ENCODE data around the gene NDUFS4. TPM values are rescaled to one million over a fixed set of nuclear protein-coding genes. Genes with fewer than 3 reads are reported as not detected.
A peak's percentile ranks its signal among the peaks of the same experiment; 100 is the strongest.
"Not testable (repeated sequence)": the region's sequence is repeated elsewhere in the genome, so short reads cannot be mapped to it uniquely, and the experiment has no call there.

NDUFS4 gene
- total RNA-seq, 1 donor from 2014 or later, result 97.9 TPM

DNA sequence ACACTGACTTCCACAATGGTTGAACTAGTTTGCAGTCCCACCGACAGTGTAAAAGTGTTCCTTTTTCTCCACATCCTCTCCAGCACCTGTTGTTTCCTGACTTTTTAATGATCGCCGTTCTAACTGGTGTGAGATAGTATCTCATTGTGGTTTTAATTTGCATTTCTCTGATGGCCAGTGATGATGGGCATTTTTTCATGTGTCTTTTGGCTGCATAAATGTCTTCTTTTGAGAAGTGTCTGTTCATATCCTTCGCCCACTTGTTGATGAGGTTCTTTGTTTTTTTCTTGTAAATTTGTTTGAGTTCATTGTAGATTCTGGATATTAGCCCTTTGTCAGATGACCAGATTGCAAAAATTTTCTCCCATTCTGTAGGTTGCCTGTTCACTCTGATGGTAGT lies 100.1 kb downstream of the NDUFS4 start:
- DNase-seq (ENCODE audit: low read depth in 2 of 2), result not testable (repeated sequence)

DNA sequence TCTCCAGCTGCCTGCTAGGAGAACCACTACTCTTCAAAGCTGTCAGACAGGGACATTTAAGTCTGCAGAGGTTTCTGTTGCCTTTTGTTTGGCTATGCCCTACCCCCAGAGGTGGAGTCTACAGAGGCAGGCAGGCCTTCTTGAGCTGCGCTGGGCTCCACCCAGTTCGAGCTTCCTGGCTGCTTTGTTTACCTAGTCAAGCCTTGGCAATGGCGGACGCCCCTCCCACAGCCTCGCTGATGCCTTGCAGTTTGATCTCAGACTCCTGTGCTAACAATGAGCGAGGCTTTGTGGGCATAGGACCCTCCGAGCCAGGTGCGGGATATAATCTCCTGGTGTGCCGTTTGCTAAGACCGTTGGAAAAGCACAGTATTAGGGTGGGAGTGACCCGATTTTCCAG lies 104.9 kb downstream of the NDUFS4 start:
- not testable (repeated sequence) for DNase-seq (ENCODE audit: low read depth in 2 of 2)

DNA sequence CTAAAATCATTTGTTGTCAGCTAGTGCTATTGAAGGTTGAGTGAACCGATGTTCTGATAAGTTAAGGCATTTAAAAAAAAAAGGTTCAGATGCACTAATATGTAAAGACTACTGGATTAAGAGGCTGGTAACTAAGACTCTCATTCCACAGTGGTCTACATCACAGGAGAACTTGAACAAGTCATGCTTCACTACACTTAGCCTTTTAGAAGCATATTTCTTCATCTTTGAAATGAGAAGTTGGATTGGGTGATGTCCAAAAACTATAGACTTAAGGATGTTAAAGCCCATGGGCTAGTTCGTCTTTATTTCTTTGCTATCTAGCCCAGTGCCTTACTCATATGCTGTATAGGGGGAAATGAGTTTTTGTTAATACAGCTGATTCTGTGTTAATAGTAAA lies 107.2 kb downstream of the NDUFS4 start:
- no peak for DNase-seq (ENCODE audit: low read depth in 2 of 2)

DNA sequence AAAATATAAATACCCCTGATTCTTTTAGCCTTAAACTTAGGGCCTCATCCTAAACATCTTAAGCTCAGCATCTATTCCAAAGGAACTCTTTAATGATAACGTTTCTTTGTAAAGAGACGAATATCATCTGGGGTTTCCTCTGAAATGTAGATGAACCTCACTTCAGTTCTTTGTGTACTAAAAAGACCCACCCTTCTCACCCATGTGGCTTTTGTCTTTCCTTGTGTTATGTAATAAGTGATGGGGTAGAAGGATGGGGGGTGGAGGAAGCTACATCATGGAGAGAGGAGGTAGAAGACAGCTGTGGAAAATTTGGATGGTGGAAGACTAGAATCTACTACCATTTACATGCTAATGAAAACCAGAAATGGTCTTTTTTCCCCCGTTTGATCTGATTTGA lies 111.0 kb downstream of the NDUFS4 start:
- DNase-seq (ENCODE audit: low read depth in 2 of 2), result no peak

DNA sequence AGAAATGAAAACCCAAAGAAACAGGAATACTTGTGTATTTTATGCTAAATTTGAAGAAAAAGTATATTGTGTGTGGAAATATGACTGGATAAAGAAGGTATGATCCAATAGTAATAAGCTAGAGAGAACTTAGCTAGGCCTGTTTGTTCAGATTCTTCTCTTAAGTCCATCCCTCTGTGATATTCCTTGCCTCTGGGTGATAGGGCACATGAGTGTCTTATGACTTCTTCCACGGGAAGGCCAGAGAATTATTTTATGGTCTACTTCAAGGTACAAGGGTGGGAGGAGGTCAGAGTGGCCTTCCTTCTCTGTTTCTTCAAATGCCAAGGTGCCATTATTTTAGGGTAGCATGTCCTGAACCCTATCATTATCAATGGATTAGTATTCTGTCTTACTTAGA lies 113.7 kb downstream of the NDUFS4 start:
- no peak for DNase-seq (ENCODE audit: low read depth in 2 of 2)

DNA sequence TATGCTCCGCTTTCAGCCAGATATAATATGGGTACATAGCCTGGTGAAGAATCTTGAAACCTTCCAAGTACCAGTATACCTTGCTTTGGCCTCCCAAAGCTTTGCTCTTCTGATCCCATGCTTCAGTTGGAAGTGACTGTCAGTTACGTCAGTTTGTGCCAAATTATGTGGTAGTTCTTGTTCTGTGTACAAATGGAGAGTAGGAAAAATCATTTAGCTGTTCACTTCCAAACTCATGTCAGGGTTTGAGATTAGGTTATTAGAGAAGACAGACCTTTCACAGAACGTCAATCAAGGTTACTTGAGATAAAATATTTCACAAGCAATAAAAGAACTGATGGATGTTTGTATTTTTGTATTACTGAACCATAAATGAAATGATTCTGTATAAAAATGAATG lies 117.2 kb downstream of the NDUFS4 start:
- no peak for DNase-seq (ENCODE audit: low read depth in 2 of 2)

DNA sequence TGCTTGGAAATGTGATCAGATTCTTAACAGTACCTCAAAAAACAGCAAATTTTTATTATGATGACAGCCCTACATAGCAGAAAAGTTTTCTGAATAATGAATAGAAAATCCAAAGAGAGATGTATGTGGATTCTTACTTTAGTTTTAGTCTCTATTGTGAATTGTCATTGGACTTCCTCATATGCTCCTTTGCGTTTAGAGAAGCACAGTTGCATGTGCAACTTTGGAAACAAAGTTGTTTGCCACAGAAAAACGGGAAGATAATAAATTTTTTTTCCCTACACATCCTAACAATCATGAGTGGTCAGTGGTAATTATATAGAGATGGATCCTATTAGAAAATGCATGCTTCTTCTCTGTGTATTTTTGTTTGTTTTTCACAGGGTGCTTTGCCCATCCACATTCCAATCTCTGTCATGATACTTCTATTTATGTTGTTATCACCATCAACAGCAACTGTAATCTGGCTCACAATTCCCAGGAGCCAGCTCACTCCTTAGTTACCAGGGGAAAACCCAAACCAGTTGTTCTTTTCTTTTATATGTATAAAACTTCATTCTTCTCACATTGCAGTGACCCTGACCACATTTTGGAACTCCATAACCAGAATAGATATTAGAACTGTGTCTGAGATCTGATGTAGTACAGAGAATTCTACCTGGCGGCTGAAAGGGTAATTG lies 118.7 kb downstream of the NDUFS4 start:
- DNase-seq (ENCODE audit: low read depth in 2 of 2), result peak in 1 of 2 donors; percentile 1

DNA sequence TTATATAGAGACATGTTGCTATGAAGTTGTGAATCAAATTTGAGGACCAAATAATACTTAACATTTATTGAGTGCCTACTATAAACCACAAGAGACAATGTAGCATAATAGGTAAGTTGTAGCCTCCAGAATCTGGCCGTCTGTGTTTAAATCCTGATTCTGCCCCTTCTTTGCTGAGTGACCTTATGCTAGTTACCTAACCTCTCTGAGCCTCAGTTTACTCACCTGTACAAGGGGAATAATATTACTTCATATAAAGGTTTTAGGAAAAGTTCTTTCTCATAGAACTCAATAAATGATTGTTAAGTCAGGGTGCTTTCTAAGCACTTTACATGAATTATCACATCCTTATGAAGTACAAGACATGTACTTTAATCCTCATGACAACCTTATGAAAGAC lies 120.6 kb downstream of the NDUFS4 start:
- DNase-seq (ENCODE audit: low read depth in 2 of 2), result no peak

DNA sequence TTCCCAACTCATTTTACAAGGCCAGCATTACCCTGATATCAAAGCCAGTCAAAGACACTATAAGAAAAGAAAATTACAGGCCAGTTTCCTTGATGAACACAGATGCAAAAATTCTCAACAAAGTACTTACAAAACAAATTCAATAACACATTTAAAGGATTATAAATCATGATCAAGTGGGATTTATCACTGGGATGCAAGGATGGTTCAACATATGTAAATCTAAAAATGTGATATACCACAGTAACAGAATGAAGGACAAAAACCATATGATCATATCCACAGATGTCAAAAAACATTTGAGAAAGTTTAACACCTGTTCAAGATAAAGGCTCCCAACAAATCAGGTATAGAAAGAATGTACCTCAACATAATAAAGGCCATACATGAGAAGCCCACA lies 130.6 kb downstream of the NDUFS4 start:
- no peak for DNase-seq (ENCODE audit: low read depth in 2 of 2)

DNA sequence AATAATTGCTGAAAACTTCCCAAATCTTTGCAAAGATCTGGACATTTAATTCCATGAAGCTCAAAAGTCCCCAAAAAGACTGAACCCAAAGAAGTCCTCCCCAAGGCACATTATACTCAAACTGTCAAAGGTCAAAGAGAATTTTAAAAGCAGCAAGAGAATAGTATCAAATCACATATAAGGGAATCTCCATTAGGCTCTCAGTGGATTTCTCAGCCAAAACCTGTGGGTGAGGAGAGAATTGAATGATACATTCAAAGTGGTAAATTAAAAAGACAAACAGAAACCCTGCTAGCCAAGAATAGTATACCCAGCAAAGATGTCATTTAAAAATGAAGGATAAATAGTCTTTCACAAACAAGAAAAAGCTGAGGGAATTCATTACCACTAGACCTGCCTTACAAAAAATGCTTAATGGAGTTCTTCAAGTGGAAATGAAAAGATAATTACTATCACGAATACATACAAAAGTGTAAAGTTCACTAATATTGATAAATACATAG lies 134.1 kb downstream of the NDUFS4 start:
- no peak for DNase-seq (ENCODE audit: low read depth in 2 of 2)

DNA sequence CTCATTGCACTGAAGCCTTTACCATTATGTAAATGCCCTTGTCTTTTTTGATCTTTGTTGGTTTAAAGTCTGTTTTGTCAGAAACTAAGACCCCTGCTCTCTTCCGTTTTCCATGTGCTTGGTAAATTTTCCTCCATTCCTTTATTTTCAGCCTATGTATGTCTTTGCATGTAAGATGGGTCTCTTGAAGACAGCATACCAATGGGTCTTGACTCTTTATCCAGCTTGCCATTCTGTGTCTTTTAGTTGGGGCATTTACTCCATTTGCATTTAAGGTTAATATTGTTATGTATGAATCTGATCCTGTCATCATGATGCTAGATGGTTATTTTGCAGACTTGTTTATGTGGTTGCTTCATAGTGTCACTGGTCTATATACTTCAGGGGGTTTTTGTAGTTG lies 150.0 kb downstream of the NDUFS4 start:
- DNase-seq (ENCODE audit: low read depth in 2 of 2), result not testable (repeated sequence)

DNA sequence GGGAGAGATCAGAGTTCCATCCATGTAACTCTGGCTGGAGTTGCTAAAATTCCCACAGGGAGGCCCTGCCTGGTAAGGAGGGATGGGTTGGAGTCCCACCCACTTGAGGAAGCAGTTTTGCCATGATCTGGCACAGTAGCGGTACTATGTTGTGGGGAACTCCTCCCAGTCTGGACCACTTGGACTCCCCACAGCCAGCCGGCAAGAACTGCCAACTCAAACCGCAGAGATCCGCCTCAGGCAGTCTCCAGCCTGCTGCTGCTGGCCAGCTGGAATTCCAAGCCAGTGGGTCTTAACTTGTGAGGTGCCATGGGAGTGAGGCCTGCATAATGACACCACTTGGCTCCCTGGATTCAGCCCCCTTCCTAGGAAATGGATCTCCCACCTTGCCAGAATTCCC lies 151.9 kb downstream of the NDUFS4 start:
- no peak for DNase-seq (ENCODE audit: low read depth in 2 of 2)

DNA sequence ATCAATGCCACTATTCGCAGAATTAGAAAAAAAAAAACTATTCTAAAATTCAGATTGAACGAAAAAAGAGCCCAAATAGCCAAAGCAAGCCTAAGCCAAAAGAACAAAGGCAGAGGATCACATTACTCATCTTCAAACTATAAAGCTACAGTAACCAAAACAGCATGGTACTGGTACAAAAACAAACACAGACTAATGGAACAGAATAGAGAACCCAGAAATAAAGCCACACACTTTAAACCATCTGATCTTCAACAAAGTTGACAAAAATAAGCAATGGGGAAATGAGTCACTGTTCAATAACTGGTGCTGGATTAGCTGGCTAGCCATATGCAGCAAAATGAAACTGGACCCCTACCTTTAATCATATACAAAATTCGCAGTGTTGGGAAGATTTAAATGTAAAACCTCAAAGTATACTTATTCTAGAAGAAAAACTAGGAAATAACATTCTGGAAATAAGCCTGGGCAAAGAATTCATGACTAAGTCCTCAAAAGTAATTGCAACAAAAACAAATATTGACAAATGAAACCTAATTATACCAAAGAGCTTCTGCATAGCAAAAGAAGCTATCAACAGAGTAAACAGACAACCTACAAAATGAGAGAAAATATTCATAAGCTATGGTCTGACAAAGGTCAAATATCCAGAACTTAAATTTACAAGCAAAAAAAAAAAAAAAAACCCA lies 153.7 kb downstream of the NDUFS4 start:
- no peak for DNase-seq (ENCODE audit: low read depth in 2 of 2)

DNA sequence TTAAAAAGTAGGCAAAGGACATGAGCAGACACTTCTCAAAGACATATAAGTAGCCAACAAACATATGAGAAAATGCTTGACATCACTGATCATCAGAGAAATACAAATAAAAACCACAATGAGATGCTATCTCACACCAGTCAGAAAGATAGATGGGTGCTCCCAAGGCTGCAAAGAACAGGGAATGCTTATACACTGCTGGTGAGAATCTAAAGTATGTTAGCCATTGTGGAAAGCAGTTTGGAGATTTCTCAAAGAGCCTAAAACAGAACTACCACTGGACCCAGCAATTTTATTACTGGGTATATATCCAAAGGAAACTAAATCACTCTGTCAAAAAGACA lies 154.2 kb downstream of the NDUFS4 start:
- no peak for DNase-seq (ENCODE audit: low read depth in 2 of 2)

DNA sequence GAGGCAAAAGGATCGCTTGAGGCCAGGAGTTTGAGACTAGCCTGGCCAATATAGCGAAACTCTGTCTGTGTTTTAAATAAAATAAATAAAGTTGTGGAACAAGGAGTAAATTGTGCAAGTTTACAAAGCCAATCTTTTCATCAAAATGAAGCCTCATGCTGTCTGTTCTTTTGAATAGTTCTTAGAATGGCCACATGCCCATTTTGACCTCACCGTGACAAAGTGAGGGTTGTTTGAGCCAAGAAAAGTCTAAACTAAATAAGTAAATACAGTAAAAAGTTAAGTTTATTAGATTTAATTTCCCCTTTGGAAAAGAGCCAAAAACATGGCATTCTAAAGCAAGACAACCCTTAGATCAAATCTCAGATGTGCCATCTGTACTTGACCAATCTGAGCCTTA lies 165.7 kb downstream of the NDUFS4 start:
- no peak for DNase-seq (ENCODE audit: low read depth in 2 of 2)

DNA sequence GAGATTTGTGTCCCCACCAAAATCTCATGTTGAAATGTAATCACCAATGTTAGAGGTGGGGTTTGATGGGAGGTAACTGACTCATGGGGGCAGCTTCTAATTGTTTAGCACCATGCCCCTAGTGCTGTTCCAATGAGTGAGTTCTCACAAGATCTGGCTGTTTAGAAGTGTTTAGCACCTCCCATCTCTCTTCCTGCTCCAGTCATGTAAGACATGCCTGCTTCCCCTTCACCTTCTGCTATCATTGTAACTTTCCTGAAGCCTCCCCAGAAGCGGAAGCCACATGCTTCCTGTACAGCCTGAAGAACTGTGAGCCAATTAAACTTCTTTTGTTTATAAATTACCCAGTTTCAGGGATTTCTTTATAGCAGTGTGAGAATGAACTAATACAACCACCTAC lies 170.5 kb downstream of the NDUFS4 start:
- DNase-seq (ENCODE audit: low read depth in 2 of 2), result peak in 1 of 2 donors; percentile 93

Other genes starting within 250 kb of the NDUFS4 start
- gene FST, start 80.0 kb upstream of the NDUFS4 start, total RNA-seq, result 3.2 and 19.6 TPM in 2 replicates

Measured in dermis microvascular lymphatic vessel endothelial cell (primary cell).